GM12878 (cell line): ENCODE measurements around the gene STXBP2. TPM values are rescaled to one million over a fixed set of nuclear protein-coding genes. Genes with fewer than 3 reads are reported as not detected.

Experiments
- ATF7 ChIP-seq: fragments of 450-650 bp; IDR thresholded peaks from 2 replicates; pipeline ENCODE4 v1.6.1; 2016; ENCODE audit warnings: low read depth, mild to moderate bottlenecking
- BRCA1 ChIP-seq: IDR thresholded peaks from 2 replicates; pipeline ENCODE4 v1.6.1; 2011; ENCODE audit warnings: low read depth, low read length, improper control_type of control experiment
- CBFB ChIP-seq: IDR thresholded peaks from 2 replicates; pipeline ENCODE4 v1.6.1; 2016; ENCODE audit warnings: antibody characterized with exemption, low read depth
- CBX3 ChIP-seq: fragments of 200-600 bp; sonication (generic); IDR thresholded peaks from 2 replicates; pipeline ENCODE4 v1.6.1; 2016; ENCODE audit warnings: low read depth, borderline replicate concordance
- CHD1 ChIP-seq: IDR thresholded peaks from 2 replicates; pipeline ENCODE4 v1.6.1; 2012; ENCODE audit warnings: low read depth, low read length, improper control_type of control experiment
- HCFC1 ChIP-seq: fragments of 150-350 bp; IDR thresholded peaks from 2 replicates; pipeline ENCODE4 v1.6.1; 2014; ENCODE audit warnings: low read length
- IKZF2 ChIP-seq, 2 experiments: fragments of 450-650 bp; IDR thresholded peaks; 2 replicates each; pipeline ENCODE4 v1.6.1; 2017; ENCODE audit warnings: mild to moderate bottlenecking in 2 of 2, moderate library complexity in 2 of 2
- JUND ChIP-seq: IDR thresholded peaks from 2 replicates; pipeline ENCODE4 v1.6.1; 2012; ENCODE audit warnings: low read depth, mild to moderate bottlenecking, low read length, improper control_type of control experiment, moderate library complexity
- KAT2A ChIP-seq: conservative IDR thresholded peaks from 2 replicates; pipeline ENCODE4 v1.6.1; 2011; ENCODE audit warnings: low read depth, low read length; ENCODE audit not compliant: control insufficient read depth
- MEF2A ChIP-seq: IDR thresholded peaks from 2 replicates; pipeline ENCODE4 v1.6.1; 2011; ENCODE audit warnings: low read depth, mild to moderate bottlenecking, low read length, moderate library complexity; ENCODE audit not compliant: insufficient read depth
- MEF2B ChIP-seq: fragments of 450-650 bp; IDR thresholded peaks from 2 replicates; pipeline ENCODE4 v1.6.1; 2018; ENCODE audit warnings: mild to moderate bottlenecking, moderate library complexity; ENCODE audit not compliant: partially characterized antibody, poor library complexity, severe bottlenecking
- NFXL1 ChIP-seq: fragments of 450-650 bp; IDR thresholded peaks from 2 replicates; pipeline ENCODE4 v1.6.1; 2017; ENCODE audit warnings: antibody characterized with exemption, mild to moderate bottlenecking, borderline replicate concordance
- NRF1 ChIP-seq: conservative IDR thresholded peaks from 2 replicates; pipeline ENCODE4 v1.6.1; 2011; ENCODE audit warnings: mild to moderate bottlenecking, low read depth, low read length, improper control_type of control experiment
- POLR2A ChIP-seq: IDR thresholded peaks from 2 replicates; pipeline ENCODE4 v1.6.1; 2011; ENCODE audit warnings: low read depth, mild to moderate bottlenecking, low read length
- RAD21 ChIP-seq: IDR thresholded peaks from 2 replicates; pipeline ENCODE4 v1.6.1; 2011; ENCODE audit warnings: mild to moderate bottlenecking, low read depth, low read length, moderate library complexity; ENCODE audit not compliant: insufficient read depth
- RBBP5 ChIP-seq: fragments of 200-600 bp; sonication (generic); conservative IDR thresholded peaks from 2 replicates; pipeline ENCODE4 v1.6.1; 2016
- RELA ChIP-seq: fragments of 450-650 bp; IDR thresholded peaks from 2 replicates; pipeline ENCODE4 v1.8.0; 2014; ENCODE audit warnings: borderline replicate concordance; ENCODE audit not compliant: partially characterized antibody
- RFX5 ChIP-seq: IDR thresholded peaks from 2 replicates; pipeline ENCODE4 v1.6.1; 2011; ENCODE audit warnings: low read depth, low read length, improper control_type of control experiment
- SIN3A ChIP-seq: IDR thresholded peaks from 2 replicates; pipeline ENCODE4 v1.6.1; 2012; ENCODE audit warnings: low read depth, low read length, improper control_type of control experiment
- STAT1 ChIP-seq: fragments of 450-650 bp; conservative IDR thresholded peaks from 2 replicates; pipeline ENCODE4 v1.6.1; 2014; ENCODE audit warnings: antibody characterized with exemption, mild to moderate bottlenecking
- STAT3 ChIP-seq: IDR thresholded peaks from 2 replicates; pipeline ENCODE4 v1.6.1; 2011; ENCODE audit warnings: low read depth, low read length, improper control_type of control experiment
- SUZ12 ChIP-seq: fragments of 200-600 bp; sonication (generic); IDR thresholded peaks from one replicate; pipeline ENCODE4 v1.6.1; 2018; ENCODE audit warnings: antibody characterized with exemption, mild to moderate bottlenecking; ENCODE audit not compliant: unreplicated experiment
- TBL1XR1 ChIP-seq: IDR thresholded peaks from 2 replicates; pipeline ENCODE4 v1.6.1; 2012; ENCODE audit warnings: low read depth, low read length, improper control_type of control experiment
- TCF12 ChIP-seq: IDR thresholded peaks from 2 replicates; pipeline ENCODE4 v1.6.1; 2011; ENCODE audit warnings: low read depth, mild to moderate bottlenecking, low read length
- TCF3 ChIP-seq: IDR thresholded peaks from 2 replicates; pipeline ENCODE4 v1.6.1; 2012; ENCODE audit warnings: low read depth, mild to moderate bottlenecking, low read length, borderline replicate concordance; ENCODE audit not compliant: insufficient read depth
- TCF7 ChIP-seq: IDR thresholded peaks from 2 replicates; pipeline ENCODE4 v1.6.1; 2014; ENCODE audit warnings: antibody characterized with exemption, borderline replicate concordance
- YBX1 ChIP-seq: fragments of 450-650 bp; IDR thresholded peaks from 2 replicates; pipeline ENCODE4 v1.6.1; 2016; ENCODE audit warnings: antibody characterized with exemption
- ZNF274 ChIP-seq: IDR thresholded peaks from one replicate; pipeline ENCODE4 v1.8.0; 2011; ENCODE audit not compliant: insufficient read length, insufficient read depth
- polyA plus RNA-seq, 11 experiments: library from polyadenylated mRNA; depleted of rRNA in 4 of 11; unstranded in 6 of 11; stranded (reverse) in 5 of 11; fragments of >200 nt; fragmentation: Nextera tagmentation in 4 of 11; fragmentation: Illumina TruSeq in 1 of 11; extraction: Ambion mirVana in 4 of 11; extraction: Trizol in 1 of 11; gene quantifications; 1 replicate in 1 of 11; 2 replicates in 10 of 11; pipeline versions ENCODE4 v1.2.1 to v1.2.3, GENCODE V29; 2011 to 2016; ENCODE audit warnings: inconsistent platforms in 2 of 11, missing spikeins in 2 of 11, low read depth in 1 of 11
- total RNA-seq, 4 experiments: library from RNA; depleted of rRNA in 3 of 4; stranded (reverse); fragments of >200 nt in 3 of 4; fragmentation: Illumina TruSeq in 1 of 4; extraction: Trizol in 1 of 4; gene quantifications; 2 replicates each; pipeline versions ENCODE4 v1.2.1 to v1.2.3, GENCODE V29; 2013 to 2021
- TF ChIP-seq, protein P1 (sequence below): IDR thresholded peaks from 2 replicates; pipeline ENCODE4 v1.6.1; 2012; ENCODE audit warnings: mild to moderate bottlenecking, low read depth, low read length
- TF ChIP-seq, protein P2 (sequence below): IDR thresholded peaks from 2 replicates; pipeline ENCODE4 v1.6.1; 2011; ENCODE audit warnings: borderline replicate concordance, low read depth, mild to moderate bottlenecking, moderate library complexity, low read length; ENCODE audit not compliant: insufficient read depth, poor library complexity, severe bottlenecking

Gene STXBP2
- total and polyA plus RNA-seq, 10 of the 15 experiments (the other 5 are each of a cell fraction or from before 2014, with no cell fraction given) = 2.6 to 111 (median 61.4) TPM

DNA sequence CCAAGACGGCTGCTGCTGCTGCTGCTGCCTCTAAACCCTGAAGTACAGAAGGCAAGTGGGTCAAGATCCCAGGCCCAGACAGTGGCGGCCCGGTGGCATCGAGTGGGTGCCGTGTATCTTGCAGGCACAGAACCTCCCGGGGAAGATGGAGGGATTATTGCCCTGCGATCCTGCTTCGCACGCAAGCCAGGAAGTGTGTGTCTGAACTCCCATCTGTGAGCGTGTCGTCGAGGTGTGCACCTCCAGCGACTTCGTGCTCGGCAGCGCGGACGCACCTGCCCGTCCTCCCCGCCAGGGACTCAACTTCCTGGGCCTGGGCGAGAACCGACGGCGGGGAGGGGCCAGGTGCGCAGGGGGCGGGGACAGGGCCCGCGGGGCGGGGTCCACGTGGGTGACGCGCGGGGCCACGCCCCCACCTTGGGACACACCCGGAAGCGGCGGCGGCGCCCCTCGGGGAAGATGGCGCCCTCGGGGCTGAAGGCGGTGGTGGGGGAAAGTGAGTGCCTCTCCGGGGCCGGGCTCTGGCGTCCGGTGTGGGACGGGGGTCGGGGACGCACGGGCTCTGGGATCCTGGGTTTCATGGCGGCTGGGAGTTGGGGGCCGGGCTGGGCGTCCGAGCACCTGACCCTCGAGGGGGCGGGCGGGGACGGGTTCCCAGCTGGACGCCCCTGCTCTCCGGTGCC lies at the start of gene STXBP2 (continued):
- TF ChIP-seq, protein P1, sequence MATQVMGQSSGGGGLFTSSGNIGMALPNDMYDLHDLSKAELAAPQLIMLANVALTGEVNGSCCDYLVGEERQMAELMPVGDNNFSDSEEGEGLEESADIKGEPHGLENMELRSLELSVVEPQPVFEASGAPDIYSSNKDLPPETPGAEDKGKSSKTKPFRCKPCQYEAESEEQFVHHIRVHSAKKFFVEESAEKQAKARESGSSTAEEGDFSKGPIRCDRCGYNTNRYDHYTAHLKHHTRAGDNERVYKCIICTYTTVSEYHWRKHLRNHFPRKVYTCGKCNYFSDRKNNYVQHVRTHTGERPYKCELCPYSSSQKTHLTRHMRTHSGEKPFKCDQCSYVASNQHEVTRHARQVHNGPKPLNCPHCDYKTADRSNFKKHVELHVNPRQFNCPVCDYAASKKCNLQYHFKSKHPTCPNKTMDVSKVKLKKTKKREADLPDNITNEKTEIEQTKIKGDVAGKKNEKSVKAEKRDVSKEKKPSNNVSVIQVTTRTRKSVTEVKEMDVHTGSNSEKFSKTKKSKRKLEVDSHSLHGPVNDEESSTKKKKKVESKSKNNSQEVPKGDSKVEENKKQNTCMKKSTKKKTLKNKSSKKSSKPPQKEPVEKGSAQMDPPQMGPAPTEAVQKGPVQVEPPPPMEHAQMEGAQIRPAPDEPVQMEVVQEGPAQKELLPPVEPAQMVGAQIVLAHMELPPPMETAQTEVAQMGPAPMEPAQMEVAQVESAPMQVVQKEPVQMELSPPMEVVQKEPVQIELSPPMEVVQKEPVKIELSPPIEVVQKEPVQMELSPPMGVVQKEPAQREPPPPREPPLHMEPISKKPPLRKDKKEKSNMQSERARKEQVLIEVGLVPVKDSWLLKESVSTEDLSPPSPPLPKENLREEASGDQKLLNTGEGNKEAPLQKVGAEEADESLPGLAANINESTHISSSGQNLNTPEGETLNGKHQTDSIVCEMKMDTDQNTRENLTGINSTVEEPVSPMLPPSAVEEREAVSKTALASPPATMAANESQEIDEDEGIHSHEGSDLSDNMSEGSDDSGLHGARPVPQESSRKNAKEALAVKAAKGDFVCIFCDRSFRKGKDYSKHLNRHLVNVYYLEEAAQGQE = no peak
- TF ChIP-seq SIN3A = peak; percentile 52; the same call in 1 of the 2 replicates
- peak; percentile 37; the same call in 1 of the 2 replicates for TF ChIP-seq TCF12
- TF ChIP-seq CBX3 = no peak
- no peak for TF ChIP-seq MEF2B
- TF ChIP-seq RAD21 = no peak
- TF ChIP-seq RELA = no peak
- no peak for TF ChIP-seq CHD1
- peak; percentile 55; the same call in 1 of the 2 replicates for TF ChIP-seq CBFB
- no peak for TF ChIP-seq JUND
- TF ChIP-seq STAT1 = no peak
- TF ChIP-seq, protein P2, sequence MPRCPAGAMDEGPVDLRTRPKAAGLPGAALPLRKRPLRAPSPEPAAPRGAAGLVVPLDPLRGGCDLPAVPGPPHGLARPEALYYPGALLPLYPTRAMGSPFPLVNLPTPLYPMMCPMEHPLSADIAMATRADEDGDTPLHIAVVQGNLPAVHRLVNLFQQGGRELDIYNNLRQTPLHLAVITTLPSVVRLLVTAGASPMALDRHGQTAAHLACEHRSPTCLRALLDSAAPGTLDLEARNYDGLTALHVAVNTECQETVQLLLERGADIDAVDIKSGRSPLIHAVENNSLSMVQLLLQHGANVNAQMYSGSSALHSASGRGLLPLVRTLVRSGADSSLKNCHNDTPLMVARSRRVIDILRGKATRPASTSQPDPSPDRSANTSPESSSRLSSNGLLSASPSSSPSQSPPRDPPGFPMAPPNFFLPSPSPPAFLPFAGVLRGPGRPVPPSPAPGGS = no peak
- TF ChIP-seq SUZ12 = no peak
- TF ChIP-seq TCF3 = 0 out of 2 replicates have a peak, but pooled peaks have one; percentile 16
- peak; percentile 22; the same call in 1 of the 2 replicates for TF ChIP-seq HCFC1
- TF ChIP-seq YBX1 = no peak
- TF ChIP-seq POLR2A = peak; percentile 92
- no peak for TF ChIP-seq TCF7
- TF ChIP-seq ZNF274 = no peak
- TF ChIP-seq STAT3 = no peak
- TF ChIP-seq RFX5 = no peak
- no peak for TF ChIP-seq NFXL1
- TF ChIP-seq ATF7 = no peak
- no peak for TF ChIP-seq TBL1XR1
- TF ChIP-seq KAT2A = no peak
- TF ChIP-seq NRF1 = 0 out of 2 replicates have a peak, but pooled peaks have one; percentile 22
- TF ChIP-seq RBBP5 = no peak
- TF ChIP-seq IKZF2 (IDR thresholded peaks at IDR 0.05) = no peak
- TF ChIP-seq MEF2A = no peak
- no peak for TF ChIP-seq BRCA1
